Nephron (organoid): ENCODE measurements around the gene SLFN12L.

Experiments
- H3K27ac Mint-ChIP-seq, 3 experiments: 2 replicates each; pipeline ENCODE4 v1.8.0; 2020; ENCODE audit warnings: mixed read lengths in 3 of 3, mild to moderate bottlenecking in 2 of 3, moderate library complexity in 1 of 3
- H3K27me3 Mint-ChIP-seq: 2 replicates; pipeline ENCODE4 v1.8.0; 2021; ENCODE audit warnings: low read depth, mild to moderate bottlenecking, moderate library complexity, mixed read lengths
- H3K36me3 Mint-ChIP-seq: 2 replicates; pipeline ENCODE4 v1.8.0; 2020; ENCODE audit warnings: low read depth, mixed read lengths
- H3K4me1 Mint-ChIP-seq: 2 replicates; pipeline ENCODE4 v1.8.0; 2020; ENCODE audit warnings: mixed read lengths
- H3K4me3 Mint-ChIP-seq, 3 experiments: 2 replicates each; pipeline ENCODE4 v1.8.0; 2020; ENCODE audit warnings: mild to moderate bottlenecking in 3 of 3, mixed read lengths in 3 of 3, moderate library complexity in 2 of 3
- H3K9me3 Mint-ChIP-seq: 2 replicates; pipeline ENCODE4 v1.8.0; 2020; ENCODE audit warnings: mixed read lengths
- CTCF ChIP-seq, 3 experiments: fragments of 200-600 bp; sonication (generic); IDR thresholded peaks; one replicate each; pipeline ENCODE4 v1.5.0; 2021; ENCODE audit warnings: antibody characterized with exemption in 3 of 3; ENCODE audit not compliant: unreplicated experiment in 3 of 3

Gene SLFN12L

DNA sequence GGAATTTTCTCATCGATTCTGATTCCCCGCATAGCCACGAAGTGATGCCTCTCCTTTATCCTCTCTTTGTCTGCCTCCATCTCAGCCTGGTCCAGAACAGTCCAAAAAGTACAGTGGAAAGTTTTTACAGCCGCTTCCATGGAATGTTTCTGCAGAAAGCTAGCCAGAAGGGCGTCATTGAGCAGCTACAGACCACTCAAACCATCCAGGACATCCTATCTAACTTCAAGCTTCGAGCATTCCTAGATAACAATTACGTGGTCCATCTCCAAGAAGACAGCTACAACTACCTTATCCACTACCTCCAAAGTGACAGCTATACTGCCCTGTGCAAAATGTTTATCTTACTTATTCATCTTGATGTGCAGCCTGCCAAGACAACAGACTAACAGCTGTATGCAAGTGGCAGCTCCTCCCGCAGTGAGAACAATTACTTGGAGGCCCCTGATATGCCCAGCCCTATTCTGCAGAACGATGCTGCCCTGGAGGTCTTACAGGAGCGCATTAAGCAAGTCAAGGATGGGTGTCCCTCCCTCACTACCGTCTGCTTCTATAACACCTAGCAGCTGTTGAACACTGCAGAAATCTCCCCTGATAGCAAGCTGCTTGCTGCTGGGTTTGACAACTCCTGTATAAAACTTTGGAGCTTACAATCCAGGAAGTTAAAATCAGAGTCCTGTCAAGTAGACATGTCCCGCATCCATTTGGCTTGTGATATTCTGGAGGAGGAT is 38.9 kb downstream of the SLFN12L start:
- Mint-ChIP-seq H3K4me3 (no peak overlapping the region), H3K9me3 (peaks cover 3% of the 10 kb centered on the region), H3K36me3 (no peaks in the 10 kb centered on the region), H3K27ac (no peak overlapping the region), H3K27me3 (peaks cover 95% of the 10 kb centered on the region), H3K4me1 (no peaks in the 10 kb centered on the region)
- TF ChIP-seq CTCF (IDR thresholded peaks at IDR 0.05; ENCODE audit: unreplicated experiment in 3 of 3) = no peak

DNA sequence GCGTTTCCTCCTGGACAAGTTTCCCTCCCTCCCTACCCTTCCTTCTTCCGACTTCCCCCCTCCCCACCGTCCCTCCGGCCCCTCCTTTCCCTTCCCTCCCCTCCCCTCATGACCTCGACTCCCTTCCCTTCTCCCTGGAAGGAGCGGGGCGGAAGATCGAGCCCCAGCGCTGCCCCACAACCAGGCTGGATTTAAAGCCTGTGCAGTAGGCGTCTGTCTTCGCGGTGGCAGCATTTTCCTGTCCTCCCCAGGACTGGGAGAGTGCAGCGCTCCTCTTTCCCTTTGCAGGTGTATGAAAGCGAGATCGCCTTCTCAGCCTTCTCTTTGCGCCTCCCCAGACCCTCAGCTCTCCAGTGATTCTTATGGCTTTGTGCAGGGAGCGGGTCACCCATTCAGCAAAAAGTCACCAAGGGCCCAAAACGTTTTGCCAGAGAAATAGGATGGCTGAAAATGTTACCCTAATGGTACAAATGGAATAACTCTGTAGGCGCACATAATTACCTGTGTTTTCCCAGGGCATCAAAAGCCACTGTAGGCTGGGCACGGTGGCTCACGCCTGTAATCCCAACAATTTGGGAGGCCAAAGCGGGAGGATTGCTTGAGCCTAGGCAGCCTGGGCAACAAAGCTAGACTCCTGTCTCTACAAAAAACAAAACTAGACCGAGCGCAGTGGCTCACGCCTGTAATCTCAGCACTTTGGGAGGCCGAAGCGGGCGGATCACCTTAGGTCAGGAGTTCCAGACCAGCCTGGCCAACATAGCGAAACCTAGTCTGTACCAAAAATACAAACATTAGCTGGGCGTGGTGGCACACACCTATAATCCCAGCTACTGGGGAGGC is 40.8 kb downstream of the SLFN12L start:
- Mint-ChIP-seq H3K27me3 (peaks cover 99% of the 10 kb centered on the region), H3K27ac (no peak overlapping the region), H3K4me1 (no peaks in the 10 kb centered on the region), H3K4me3 (no peak overlapping the region), H3K36me3 (no peaks in the 10 kb centered on the region), H3K9me3 (peaks cover 3% of the 10 kb centered on the region)
- TF ChIP-seq CTCF (IDR thresholded peaks at IDR 0.05; ENCODE audit: unreplicated experiment in 3 of 3) = no peak

- no peaks in the 10 kb centered on the region for H3K4me1 Mint-ChIP-seq
- TF ChIP-seq CTCF (IDR thresholded peaks at IDR 0.05; ENCODE audit: unreplicated experiment in 3 of 3) = no peak
- no peak overlapping the region for H3K4me3 Mint-ChIP-seq
- H3K27me3 Mint-ChIP-seq = peaks cover 99% of the 10 kb centered on the region
- H3K27ac Mint-ChIP-seq = no peak overlapping the region
- H3K9me3 Mint-ChIP-seq = peaks cover 16% of the 10 kb centered on the region
- H3K36me3 Mint-ChIP-seq = no peaks in the 10 kb centered on the region
Measured at GRCh38 chr17:35493040-35493439, 44.4 kb downstream of the SLFN12L start.

DNA sequence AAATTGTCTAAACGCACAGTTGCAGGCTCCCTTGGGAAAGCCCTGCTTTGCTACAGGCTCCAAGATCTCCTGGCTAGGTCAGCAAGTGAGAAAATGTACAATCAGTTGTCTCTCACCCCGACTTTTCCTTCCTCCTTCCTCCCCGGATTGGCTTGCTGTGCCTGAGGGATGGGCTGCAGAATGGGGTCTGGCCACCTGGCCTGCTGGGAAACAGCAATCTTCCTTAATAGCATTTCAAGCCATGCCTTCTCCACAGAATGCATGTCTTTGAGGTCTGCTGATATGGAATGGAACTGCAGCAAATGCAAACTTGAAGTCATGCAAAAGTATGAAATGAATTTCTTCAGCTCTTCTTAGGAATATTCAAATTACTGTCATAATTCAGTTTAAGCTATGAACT is 46.1 kb downstream of the SLFN12L start:
- H3K27me3 Mint-ChIP-seq = peaks cover 99% of the 10 kb centered on the region
- TF ChIP-seq CTCF (IDR thresholded peaks at IDR 0.05; ENCODE audit: unreplicated experiment in 3 of 3) = no peak
- no peaks in the 10 kb centered on the region for H3K36me3 Mint-ChIP-seq
- H3K9me3 Mint-ChIP-seq = peaks cover 16% of the 10 kb centered on the region
- H3K27ac Mint-ChIP-seq = no peak overlapping the region
- no peaks in the 10 kb centered on the region for H3K4me1 Mint-ChIP-seq
- H3K4me3 Mint-ChIP-seq = no peak overlapping the region

- Mint-ChIP-seq H3K4me3 (no peak overlapping the region), H3K36me3 (no peaks in the 10 kb centered on the region), H3K4me1 (no peaks in the 10 kb centered on the region), H3K9me3 (peaks cover 19% of the 10 kb centered on the region), H3K27me3 (peaks cover 99% of the 10 kb centered on the region), H3K27ac (no peak overlapping the region)
- no peak for TF ChIP-seq CTCF (IDR thresholded peaks at IDR 0.05; ENCODE audit: unreplicated experiment in 3 of 3)
Measured at GRCh38 chr17:35489944-35490343, 47.5 kb downstream of the SLFN12L start.
